ENCODE results near the gene COL12A1. TPM values are rescaled to one million over a fixed set of nuclear protein-coding genes. Genes with fewer than 3 reads are reported as not detected.
"Not testable (repeated sequence)": the region's sequence is repeated elsewhere in the genome, so short reads cannot be mapped to it uniquely, and the experiment has no call there.

Gene COL12A1
- total RNA-seq, 1 experiment from 2014 or later: 10.4 TPM

GRCh38 chr6:75186581-75186980 is 19.3 kb downstream of the COL12A1 start:
- H3K4me1 ChIP-seq (ENCODE audit: control insufficient read depth, insufficient read depth, low read length); H3K27ac ChIP-seq (ENCODE audit: low read length); ATAC-seq; H3K9me3 ChIP-seq (ENCODE audit: control insufficient read depth, insufficient read depth, low read depth, low read length); CTCF ChIA-PET; H3K27me3 ChIP-seq (ENCODE audit: control insufficient read depth, insufficient read depth, low read length); H3K36me3 ChIP-seq (ENCODE audit: control insufficient read depth, insufficient read depth, low read length); DNase-seq (ENCODE audit: low read depth, low spot score); BruUV-seq (replicated peaks); POLR2A ChIA-PET; H3K4me3 ChIP-seq (ENCODE audit: low read depth in 2 of 2, low read length in 2 of 2); intact Hi-C loops (cut with micrococcal nuclease; ENCODE audit: unreplicated experiment); in situ Hi-C loops (cut with HindIII; ENCODE audit: low pct_unique_long_range_greater_than_20kb, low sequenced_read_pairs): not testable (repeated sequence)

- Histone ChIP-seq H3K9me3 (ENCODE audit: control insufficient read depth, insufficient read depth, low read depth, low read length) (no peaks in the 10 kb centered on the region), H3K4me1 (ENCODE audit: control insufficient read depth, insufficient read depth, low read length) (no peaks in the 10 kb centered on the region), H3K36me3 (ENCODE audit: control insufficient read depth, insufficient read depth, low read length) (no peaks in the 10 kb centered on the region), H3K27ac (ENCODE audit: low read length) (no peak overlapping the region), H3K27me3 (ENCODE audit: control insufficient read depth, insufficient read depth, low read length) (no peaks in the 10 kb centered on the region), H3K4me3 (ENCODE audit: low read depth in 2 of 2, low read length in 2 of 2) (no peak overlapping the region)
- ATAC-seq (no peak), DNase-seq (ENCODE audit: low read depth, low spot score) (no peak)
- intact Hi-C loops (cut with micrococcal nuclease; ENCODE audit: unreplicated experiment) (no loop called here), in situ Hi-C loops (cut with HindIII; ENCODE audit: low pct_unique_long_range_greater_than_20kb, low sequenced_read_pairs) (no loop called here)
- POLR2A ChIA-PET: no interaction called here
- BruUV-seq (replicated peaks): no TSS peak
- TF ChIP-seq REST (IDR thresholded peaks at IDR 0.05; ENCODE audit: insufficient read depth in 1 of 2, low read depth in 2 of 2, low read length in 1 of 2) (no peak), TCF7L2 (IDR thresholded peaks at IDR 0.05; ENCODE audit: low read depth, low read length) (no peak), CTCF (IDR thresholded peaks at IDR 0.05) (no peak), SIN3A (IDR thresholded peaks at IDR 0.05; ENCODE audit: borderline replicate concordance, insufficient read depth, low read depth, low read length) (no peak), POLR2AphosphoS5 (IDR thresholded peaks at IDR 0.05; ENCODE audit: low read depth, low read length) (no peak)
- CTCF ChIA-PET: no interaction called here
Measured at GRCh38 chr6:75183099-75183541, 22.7 kb downstream of the COL12A1 start.

- H3K4me1 ChIP-seq (ENCODE audit: control insufficient read depth, insufficient read depth, low read length): no peaks in the 10 kb centered on the region
- no peak for DNase-seq (ENCODE audit: low read depth, low spot score)
- no peaks in the 10 kb centered on the region for H3K27me3 ChIP-seq (ENCODE audit: control insufficient read depth, insufficient read depth, low read length)
- no peaks in the 10 kb centered on the region for H3K9me3 ChIP-seq (ENCODE audit: control insufficient read depth, insufficient read depth, low read depth, low read length)
- no peak overlapping the region for H3K27ac ChIP-seq (ENCODE audit: low read length)
- no peaks in the 10 kb centered on the region for H3K36me3 ChIP-seq (ENCODE audit: control insufficient read depth, insufficient read depth, low read length)
- in situ Hi-C loops (cut with HindIII; ENCODE audit: low pct_unique_long_range_greater_than_20kb, low sequenced_read_pairs): no loop called here
- H3K4me3 ChIP-seq (ENCODE audit: low read depth in 2 of 2, low read length in 2 of 2): no peak overlapping the region
- no peak for ATAC-seq
- TF ChIP-seq SIN3A (IDR thresholded peaks at IDR 0.05; ENCODE audit: borderline replicate concordance, insufficient read depth, low read depth, low read length) (no peak), CTCF (IDR thresholded peaks at IDR 0.05) (no peak), POLR2AphosphoS5 (IDR thresholded peaks at IDR 0.05; ENCODE audit: low read depth, low read length) (no peak), TCF7L2 (IDR thresholded peaks at IDR 0.05; ENCODE audit: low read depth, low read length) (no peak), REST (IDR thresholded peaks at IDR 0.05; ENCODE audit: insufficient read depth in 1 of 2, low read depth in 2 of 2, low read length in 1 of 2) (no peak)
- POLR2A ChIA-PET: no interaction called here
- intact Hi-C loops (cut with micrococcal nuclease; ENCODE audit: unreplicated experiment): no loop called here
- BruUV-seq (replicated peaks): no TSS peak
- CTCF ChIA-PET: no interaction called here
Measured at GRCh38 chr6:75180864-75181263, 25.0 kb downstream of the COL12A1 start.

Measured in Panc1 (cell line).